ENCODE measurements around the gene CFAP61.
A peak's percentile ranks its signal among the peaks of the same experiment; 100 is the strongest.

The CFAP61 gene

DNA sequence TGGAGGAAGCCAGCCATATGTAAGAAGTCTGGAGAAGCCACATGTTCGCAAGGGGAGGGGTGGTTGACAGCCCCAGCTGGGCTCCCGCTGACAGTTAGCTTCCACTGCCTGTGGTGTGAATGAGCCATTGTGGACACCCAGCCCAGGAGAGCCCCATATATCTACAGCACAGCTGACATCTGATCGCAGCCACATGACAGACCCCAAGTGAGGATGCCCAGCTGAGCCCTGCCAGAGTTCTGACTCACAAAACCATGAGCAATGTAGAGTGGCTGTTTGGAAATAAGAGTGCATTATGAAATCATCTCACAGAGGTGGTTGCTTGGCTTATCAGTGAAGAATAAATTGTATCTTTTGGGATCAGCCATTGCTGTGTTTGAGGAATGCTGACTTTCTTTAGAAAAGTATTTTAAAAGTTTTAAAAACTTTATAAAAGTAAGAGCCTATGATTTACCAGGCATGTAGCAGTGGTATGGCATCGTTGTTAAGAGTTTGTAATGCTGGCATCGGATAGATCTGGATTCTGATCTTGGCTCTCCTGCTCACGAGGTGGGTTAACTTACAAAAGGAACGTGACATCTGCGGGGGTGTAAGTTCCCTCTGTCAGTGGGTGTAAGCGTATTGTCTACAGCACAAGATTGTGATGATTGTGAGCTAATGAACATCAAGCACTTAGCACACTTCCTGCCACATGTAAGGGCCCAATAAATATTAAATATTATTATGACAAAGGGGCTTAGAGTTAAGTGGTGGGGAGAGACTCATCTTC is 24.1 kb downstream of the CFAP61 start:
- Histone ChIP-seq H3K4me3 (ENCODE audit: severe bottlenecking) (no peak overlapping the region), H3K9me3 (ENCODE audit: severe bottlenecking) (no peaks in the 10 kb centered on the region), H3K36me3 (ENCODE audit: low read depth) (no peaks in the 10 kb centered on the region), H3K27me3 (ENCODE audit: insufficient read depth, poor library complexity, severe bottlenecking) (no peaks in the 10 kb centered on the region), H3K27ac (ENCODE audit: poor library complexity, severe bottlenecking) (no peak overlapping the region), H3K4me1 (ENCODE audit: insufficient read depth, poor library complexity, severe bottlenecking) (no peaks in the 10 kb centered on the region)
- TF ChIP-seq, protein P1, sequence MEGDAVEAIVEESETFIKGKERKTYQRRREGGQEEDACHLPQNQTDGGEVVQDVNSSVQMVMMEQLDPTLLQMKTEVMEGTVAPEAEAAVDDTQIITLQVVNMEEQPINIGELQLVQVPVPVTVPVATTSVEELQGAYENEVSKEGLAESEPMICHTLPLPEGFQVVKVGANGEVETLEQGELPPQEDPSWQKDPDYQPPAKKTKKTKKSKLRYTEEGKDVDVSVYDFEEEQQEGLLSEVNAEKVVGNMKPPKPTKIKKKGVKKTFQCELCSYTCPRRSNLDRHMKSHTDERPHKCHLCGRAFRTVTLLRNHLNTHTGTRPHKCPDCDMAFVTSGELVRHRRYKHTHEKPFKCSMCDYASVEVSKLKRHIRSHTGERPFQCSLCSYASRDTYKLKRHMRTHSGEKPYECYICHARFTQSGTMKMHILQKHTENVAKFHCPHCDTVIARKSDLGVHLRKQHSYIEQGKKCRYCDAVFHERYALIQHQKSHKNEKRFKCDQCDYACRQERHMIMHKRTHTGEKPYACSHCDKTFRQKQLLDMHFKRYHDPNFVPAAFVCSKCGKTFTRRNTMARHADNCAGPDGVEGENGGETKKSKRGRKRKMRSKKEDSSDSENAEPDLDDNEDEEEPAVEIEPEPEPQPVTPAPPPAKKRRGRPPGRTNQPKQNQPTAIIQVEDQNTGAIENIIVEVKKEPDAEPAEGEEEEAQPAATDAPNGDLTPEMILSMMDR (IDR thresholded peaks at IDR 0.05; ENCODE audit: poor library complexity, severe bottlenecking) = no peak
- DNase-seq (ENCODE audit: low spot score) (no peak), ATAC-seq (ENCODE audit: low read depth) (peak; percentile 75)

DNA sequence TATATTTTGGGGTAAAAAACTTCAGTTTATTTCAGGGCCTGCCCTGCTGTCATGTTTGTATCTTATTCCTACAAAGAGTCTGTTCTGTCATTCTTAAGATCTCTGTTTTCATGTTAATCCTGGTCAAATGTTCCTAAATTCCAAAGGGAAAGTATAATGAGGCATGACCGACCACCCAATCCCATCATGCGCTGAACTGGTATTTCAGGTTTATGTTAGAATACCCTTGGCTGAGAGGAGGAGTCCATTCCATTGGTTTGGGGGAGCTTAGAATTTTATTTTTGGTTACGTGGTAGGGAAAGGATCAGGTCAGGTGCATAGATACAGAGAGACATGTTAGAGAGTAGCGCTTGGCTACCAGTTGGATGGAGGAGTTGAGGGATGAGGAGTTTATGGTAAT is 25.7 kb downstream of the CFAP61 start:
- Histone ChIP-seq H3K9me3 (ENCODE audit: severe bottlenecking) (no peaks in the 10 kb centered on the region), H3K36me3 (ENCODE audit: low read depth) (no peaks in the 10 kb centered on the region), H3K4me3 (ENCODE audit: severe bottlenecking) (no peak overlapping the region), H3K27me3 (ENCODE audit: insufficient read depth, poor library complexity, severe bottlenecking) (no peaks in the 10 kb centered on the region), H3K4me1 (ENCODE audit: insufficient read depth, poor library complexity, severe bottlenecking) (no peaks in the 10 kb centered on the region), H3K27ac (ENCODE audit: poor library complexity, severe bottlenecking) (no peak overlapping the region)
- TF ChIP-seq, protein P1 (IDR thresholded peaks at IDR 0.05; ENCODE audit: poor library complexity, severe bottlenecking) = no peak
- no peak for DNase-seq (ENCODE audit: low spot score)
- no peak for ATAC-seq (ENCODE audit: low read depth)

DNA sequence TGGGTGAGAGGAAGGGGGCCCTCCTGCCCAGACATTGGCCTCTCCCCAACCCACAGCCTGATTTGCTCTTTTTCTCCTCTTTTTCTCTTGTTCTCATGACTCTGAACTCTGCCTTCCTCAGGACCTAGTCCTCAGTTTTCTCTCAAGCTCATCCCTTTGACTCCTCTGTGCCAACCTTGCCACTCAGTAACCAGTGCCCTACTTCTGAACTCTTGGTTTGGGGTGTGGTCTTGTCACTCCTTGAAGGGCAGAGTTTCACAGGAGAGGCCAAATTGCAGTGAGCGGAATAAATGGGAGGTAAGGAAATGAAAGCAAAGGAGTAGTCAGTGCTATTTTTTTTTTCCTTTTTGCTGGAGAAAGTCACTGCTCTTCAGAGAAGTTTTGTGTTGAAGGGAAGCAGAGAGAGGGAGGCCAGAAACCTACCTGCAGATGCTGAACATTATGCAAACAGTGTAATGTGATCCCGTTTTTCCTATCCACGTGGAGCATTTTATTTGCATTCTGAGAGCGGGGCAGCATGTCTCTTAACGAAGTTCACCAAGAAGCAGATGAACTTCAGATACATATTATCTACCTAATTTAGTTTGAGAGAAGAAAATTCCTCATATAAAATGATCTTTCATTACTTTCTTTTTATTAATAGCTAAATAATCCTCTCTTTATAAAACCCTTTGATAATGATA is 26.9 kb downstream of the CFAP61 start:
- TF ChIP-seq, protein P1 (IDR thresholded peaks at IDR 0.05; ENCODE audit: poor library complexity, severe bottlenecking) = no peak
- no peaks in the 10 kb centered on the region for H3K4me1 ChIP-seq (ENCODE audit: insufficient read depth, poor library complexity, severe bottlenecking)
- H3K36me3 ChIP-seq (ENCODE audit: low read depth) = no peaks in the 10 kb centered on the region
- no peak for DNase-seq (ENCODE audit: low spot score)
- H3K27ac ChIP-seq (ENCODE audit: poor library complexity, severe bottlenecking) = no peak overlapping the region
- no peaks in the 10 kb centered on the region for H3K27me3 ChIP-seq (ENCODE audit: insufficient read depth, poor library complexity, severe bottlenecking)
- peak; percentile 40; the same call in 2 of the 3 replicates for ATAC-seq (ENCODE audit: low read depth)
- no peak overlapping the region for H3K4me3 ChIP-seq (ENCODE audit: severe bottlenecking)
- H3K9me3 ChIP-seq (ENCODE audit: severe bottlenecking) = no peaks in the 10 kb centered on the region

DNA sequence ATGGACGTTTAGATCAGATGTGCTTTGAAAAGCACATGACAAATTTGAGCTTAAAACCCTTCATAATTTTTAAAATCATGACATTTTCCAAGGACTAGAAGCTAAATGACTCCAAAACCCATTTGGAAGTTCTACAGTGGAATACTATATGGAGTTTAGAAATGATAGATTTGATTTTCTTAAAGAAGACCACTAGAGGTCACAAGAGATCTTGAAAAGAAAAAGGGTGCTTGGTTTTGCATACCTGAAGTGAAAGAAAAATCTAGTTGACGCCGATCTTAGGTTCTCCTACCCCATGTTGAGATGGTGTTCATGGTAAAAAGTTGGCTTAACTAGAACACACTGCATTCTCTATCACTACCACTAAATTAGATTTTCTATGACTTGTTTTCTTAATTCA is 31.5 kb downstream of the CFAP61 start:
- DNase-seq (ENCODE audit: low spot score) (no peak), ATAC-seq (ENCODE audit: low read depth) (peak; percentile 71)
- H3K36me3 ChIP-seq (ENCODE audit: low read depth) = no peaks in the 10 kb centered on the region
- no peak overlapping the region for H3K4me3 ChIP-seq (ENCODE audit: severe bottlenecking)
- no peaks in the 10 kb centered on the region for H3K9me3 ChIP-seq (ENCODE audit: severe bottlenecking)
- H3K27ac ChIP-seq (ENCODE audit: poor library complexity, severe bottlenecking) = no peak overlapping the region
- H3K27me3 ChIP-seq (ENCODE audit: insufficient read depth, poor library complexity, severe bottlenecking) = no peaks in the 10 kb centered on the region
- no peaks in the 10 kb centered on the region for H3K4me1 ChIP-seq (ENCODE audit: insufficient read depth, poor library complexity, severe bottlenecking)
- TF ChIP-seq, protein P1 (IDR thresholded peaks at IDR 0.05; ENCODE audit: poor library complexity, severe bottlenecking) = peak; percentile 77
